DMS53 treated with DMSO at 0.1 percent for 48 hours (cell line): Measurements from ENCODE around the gene POFUT2.

Experiments used
- DNase-seq: peaks from one replicate; lab custom pipeline; 2025; ENCODE audit not compliant: unreplicated experiment; lab: John Stamatoyannopoulos, UW

POFUT2 gene

DNA sequence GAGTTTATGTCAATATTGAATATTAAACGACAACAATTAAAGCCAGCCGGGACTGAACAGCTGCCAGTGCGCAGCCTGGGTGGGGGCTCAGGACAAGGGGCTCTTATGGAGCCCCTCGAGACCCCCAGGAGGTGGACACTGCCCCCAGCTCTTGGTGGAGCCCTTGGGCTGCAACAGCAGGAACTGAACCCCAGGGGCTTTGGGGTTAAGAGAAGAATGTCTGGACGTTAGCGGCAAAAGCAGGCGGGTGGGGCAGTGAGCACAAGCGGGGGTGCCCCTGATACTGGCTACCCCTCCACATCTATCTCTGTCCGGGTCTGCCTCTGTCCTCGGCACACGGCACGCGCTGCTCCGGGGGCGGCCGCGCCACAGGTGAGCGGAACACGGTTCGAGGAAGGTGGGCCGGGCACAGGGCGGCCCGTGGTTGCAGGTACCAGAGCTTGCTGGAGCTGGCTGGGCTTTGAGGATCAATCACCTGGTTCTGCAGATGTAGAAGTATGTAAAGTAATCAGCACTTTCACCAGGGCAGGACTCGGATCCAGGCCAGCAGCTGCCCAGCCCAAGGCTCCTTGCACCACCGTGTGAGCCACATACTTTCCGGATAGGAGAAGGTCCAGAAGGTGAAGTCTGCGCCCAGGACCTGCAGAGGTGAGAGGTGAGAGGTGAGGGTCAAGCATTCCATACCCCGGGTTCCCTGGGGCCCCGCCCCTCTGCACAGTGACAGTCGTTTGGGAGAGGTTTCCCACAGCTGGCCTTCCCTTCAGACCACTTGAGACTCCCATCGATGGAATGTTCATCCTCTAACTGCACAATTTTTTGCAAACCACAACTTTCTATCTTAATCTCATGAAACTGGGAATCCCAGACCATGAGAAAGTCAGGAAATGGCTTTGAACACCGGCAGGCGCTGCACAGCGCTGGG lies 12.4 kb upstream of the POFUT2 start:
- no peak for DNase-seq

DNA sequence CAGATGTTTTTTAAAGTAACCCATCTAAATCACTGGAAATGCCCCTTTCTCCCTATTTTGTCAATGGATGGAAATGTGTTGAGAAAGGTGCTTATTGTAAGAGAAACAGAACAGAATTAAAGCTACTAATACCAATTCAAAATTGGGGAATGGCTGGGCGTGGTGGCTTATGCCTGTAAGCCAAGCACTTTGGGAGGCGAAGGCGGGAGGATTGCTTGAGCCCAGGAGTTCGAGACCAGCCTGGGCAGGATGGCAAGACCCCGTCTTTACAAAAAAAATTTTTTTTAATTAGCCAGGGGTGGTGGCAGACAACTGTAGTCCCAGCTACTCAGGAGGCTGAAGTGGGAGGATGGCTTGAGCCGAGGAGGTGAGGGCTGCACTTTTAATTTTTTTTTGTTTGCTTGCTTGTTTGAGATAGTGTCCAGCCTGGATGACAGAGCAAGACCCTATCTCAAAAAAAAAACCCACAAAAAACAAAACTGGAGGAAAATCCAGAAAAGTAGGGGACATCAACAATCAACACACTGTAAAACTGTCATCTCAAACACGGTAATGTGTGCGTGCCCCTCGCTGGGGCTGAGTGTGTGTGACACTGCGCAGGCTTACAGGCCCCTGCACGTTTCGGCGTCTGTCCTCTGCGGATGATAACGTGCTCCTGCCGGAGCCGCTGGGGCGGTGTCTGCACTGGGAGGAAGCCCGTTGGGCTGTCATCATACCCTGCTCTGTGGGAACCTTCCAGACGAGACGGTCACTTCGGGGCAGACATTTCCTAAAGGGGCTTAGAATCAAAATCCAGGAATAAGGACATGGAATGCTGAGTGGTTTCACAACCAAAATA lies 11.6 kb upstream of the POFUT2 start:
- no peak for DNase-seq

DNA sequence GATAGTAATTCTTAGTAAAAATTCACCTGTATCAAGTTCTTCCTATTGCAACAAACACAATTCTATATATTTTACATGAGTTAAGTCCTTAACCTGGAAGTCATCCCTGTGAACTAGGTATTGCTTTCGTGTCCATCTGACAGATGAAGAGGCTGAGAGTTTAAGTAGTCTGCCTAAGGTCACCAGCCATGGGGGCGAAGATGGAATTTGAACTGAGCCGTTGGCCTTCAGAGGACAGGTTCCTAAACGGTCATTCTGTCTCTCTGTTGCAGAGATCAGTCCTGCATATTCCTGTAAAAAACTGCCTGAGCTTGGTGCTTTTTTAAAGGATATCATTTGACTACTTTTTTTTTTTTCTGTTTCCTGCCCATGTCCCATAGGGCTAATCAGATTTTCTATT lies 10.2 kb upstream of the POFUT2 start:
- DNase-seq = no peak

DNA sequence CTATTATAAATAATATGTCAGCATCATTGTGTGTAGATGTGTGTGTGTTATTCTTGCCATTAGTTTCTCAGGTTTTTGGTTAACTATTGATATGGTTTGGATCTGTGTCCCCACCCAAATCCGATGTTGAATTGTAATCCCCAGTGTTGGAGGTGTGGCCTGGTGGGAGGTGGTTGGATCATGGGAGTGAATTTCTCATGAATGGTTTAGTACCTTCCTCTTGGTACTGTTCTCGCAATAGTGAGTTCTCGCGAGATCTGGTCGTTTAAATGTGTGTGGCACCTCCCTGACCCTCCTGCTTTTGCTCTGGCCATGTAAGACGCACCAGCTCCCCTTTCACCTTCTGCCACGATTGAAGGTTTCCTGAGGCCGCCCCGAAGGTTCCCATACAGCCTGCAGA lies 9.6 kb upstream of the POFUT2 start:
- no peak for DNase-seq

DNA sequence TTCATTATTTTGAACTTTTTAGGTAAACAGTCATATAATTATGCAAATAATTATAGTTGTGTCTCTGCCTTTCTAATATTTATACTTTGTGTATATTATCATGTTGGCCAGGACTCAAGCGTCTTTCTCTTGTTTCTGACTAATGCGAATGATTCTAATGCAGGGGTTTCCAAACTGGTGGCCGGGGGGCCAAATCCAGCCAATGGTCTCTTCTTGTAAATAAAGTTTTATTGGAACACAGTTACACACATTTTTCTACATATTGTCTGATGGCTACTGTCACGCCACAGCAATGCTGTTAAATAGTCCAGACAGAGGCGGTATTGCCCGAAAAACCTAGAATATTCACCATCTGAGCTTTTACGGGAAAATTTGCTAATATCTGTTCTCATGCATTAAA lies 8.9 kb upstream of the POFUT2 start:
- DNase-seq = no peak

DNA sequence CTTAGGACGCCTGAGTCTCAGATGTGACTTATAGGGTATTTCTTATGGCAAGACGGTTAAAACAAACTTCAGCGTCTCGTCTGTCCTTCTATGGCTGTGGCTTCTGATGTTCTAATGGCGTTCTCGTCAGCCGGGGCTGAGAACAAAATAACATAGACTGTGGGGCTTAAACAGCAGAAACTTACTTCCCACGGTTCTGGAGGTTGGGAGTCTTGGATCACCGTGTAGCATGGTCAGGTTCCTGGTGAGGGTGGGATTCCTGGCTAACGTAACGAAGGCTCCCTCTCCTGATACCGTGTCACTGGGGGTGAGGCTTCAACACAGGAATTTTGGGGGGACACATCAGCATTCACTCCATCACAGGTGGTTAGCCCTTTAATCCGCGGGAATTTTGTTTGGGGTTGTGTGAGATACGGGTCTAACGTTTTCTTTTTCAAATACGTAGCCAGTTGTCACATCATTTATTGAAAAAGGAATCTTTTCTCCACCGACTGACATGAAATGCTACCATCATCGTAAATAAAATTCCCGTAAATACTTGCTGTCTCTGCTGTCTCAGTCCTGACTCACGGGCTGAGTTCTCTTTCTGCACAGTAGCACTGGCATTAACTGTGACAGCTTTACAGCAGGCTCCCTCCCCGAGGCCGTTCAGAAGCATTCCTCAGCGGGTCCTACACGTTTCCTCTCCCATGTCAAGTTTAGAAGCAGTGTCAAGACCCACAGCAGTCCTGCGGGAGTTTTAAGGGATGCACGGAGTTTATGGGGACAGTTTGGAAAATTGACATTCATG lies 8.1 kb upstream of the POFUT2 start:
- no peak for DNase-seq

DNA sequence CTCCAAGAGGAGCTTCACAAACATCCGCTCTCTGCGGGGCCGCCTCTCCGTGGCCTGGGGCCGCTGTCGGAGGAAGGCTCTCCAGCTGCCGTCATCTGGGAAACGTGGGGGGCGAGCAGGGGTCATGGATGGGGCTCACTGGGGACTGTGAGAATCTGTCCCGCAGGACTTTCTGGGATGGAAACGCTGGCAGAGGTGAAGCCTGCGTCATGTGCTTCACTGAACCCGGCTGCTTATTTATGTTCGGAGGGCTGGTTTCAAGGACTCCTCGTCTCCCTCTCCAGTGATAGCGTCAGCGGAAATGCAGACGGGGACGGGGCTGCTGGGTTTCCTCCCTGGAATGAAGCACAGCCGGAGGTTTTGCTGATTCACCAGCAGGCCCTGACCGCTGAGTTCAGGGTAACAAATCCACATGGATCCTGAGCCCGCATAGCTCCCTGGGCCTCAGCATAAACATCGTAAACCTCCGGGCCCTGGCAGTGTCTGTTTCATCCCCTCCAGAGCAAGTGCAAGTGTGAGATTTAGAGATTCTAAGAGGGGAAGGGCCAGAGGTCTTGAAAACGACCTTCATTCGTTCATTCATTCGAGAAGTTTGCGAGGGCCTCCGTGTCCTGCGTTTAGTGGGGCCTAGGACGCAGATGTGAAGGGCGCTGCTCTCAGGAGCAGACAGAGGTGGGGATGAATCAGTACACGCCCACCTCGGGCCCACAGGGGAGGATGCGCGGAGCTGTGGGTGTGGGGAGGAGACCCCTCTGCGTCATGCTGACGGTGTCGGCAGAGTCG lies 7.0 kb upstream of the POFUT2 start:
- DNase-seq = no peak

DNA sequence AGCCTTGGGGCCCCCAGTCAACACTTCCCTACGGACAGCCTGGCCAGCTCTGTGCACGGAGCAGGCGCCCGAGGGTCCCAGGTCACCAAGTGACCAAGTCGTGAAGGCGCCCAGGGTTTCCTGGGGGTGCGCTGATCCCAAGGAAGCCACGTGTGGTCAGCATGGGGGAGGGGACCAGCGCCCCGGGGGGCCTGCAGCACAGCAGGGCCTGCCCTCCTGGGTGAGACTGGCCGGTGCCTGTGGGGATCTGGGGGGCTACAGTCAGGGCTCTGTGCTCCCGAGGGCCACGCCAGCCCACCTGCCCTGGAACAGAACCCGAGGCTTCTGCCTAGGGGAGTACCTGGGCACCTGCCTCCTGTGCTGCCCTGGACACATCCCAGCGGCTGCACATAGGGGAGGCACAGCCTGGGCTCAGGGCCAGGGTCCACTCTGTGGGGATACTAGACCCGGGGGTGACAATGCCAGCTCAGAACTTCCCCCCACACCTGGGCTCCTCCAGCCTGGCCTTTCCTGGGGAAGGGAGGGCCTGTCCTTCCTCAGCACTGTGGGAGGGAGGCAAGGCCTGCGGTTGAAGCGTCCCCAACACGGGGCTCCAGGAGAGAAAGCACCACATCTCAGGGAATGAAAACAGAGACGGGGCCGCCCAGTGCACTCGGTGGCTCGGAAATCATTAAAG lies 6.2 kb upstream of the POFUT2 start:
- DNase-seq = no peak

DNA sequence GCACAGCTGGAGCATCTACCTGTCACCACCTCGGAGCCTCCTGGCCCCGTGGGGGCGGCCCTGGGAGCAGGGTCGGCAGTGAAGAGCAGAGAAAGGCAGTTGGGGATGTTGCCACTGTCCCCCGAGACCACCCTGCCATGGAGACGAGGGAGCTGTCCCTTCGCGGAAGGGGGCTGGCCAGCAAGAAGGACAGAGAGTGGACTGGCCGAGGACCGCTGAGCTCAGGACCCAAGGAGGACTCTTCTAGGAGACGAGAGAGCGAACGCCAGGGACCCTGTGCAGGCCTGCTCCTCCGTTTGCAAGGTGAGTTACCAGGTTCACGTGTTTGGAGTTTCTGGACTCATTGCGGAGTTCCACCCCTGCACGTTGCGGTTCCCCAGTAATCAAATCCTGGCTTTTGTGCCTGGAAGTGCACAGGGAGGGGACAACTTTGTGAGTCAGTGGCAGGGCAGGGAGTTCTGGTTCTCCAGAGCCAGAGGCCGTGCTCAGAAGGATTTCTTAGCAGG lies 5.6 kb upstream of the POFUT2 start:
- DNase-seq = no peak

DNA sequence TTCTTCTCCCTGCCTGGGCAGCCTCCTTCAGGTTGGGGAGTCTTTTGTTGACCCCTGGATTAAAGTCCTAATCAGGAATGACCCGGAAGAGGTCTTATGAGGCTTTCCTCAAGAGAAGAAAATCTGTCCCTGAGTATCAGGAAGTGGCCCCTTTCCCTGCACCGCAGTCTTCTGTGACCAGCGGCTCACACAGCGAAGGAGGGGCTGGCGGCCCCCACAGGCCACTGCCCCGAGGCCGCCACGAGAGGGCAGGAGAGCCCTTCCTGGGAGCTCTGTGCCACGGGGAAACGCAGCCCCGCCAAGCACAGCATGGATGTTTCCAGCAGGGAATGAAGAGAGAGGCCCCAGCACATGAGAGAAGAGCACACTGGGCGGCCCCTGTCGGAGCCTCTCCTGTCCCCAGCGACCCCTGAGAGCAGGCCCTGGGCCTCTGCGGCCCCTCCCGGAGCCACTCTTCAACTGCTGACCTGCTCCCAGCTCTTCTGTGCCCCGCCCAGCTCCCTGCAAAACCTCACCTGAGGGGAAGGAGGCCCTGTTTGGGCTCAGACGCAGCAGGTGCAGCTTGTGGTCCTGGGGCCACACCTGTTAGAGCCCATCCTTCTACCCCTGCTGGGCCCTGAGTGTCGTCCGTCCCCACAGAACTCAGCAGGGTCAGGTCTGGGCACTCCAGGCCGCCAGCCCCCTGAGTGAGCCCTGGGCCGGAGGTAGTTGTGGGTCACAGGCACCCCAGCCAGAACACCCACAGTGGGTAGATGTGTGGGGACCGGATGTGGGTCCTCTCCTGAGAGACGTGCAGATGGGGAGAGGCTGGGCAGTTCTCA lies 4.9 kb upstream of the POFUT2 start:
- DNase-seq = peak; percentile 62

DNA sequence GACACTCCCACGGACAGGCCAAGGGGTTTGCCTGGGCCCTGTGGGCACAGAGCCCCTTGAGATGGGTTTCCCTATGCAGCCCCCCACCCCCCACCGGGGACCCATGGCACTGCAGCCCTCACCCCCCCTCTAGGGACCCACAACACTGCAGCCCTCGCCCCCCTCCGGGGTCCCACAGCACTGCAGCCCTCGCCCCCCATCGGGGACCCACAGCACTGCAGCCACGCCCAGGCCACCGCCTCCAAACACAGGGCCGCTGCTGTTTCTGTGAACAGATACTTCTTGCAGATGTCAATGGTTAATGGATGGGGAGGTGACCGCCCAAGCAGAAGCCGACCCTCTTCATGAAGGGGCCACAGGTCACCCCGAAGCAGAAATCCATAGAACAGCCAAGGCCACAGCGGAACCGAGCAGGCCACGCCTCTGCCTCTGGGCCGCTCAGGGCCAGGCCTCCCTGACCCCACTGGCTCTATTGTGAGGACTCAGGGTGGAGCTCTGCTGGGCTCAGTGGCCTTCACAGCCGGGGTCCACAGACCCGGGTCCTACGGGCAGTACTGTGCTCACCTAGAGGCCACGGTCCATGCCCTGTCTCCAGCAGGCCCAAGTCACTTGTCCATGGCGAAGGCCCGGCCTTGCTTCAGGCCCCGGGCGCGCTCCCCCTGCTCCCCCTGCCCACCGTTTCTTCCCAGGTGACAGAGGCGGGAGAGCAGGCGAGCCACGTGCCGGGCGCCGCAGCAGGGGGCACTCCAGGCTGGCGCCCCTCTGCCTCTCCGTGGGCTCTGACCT lies 4.1 kb upstream of the POFUT2 start:
- DNase-seq = no peak

DNA sequence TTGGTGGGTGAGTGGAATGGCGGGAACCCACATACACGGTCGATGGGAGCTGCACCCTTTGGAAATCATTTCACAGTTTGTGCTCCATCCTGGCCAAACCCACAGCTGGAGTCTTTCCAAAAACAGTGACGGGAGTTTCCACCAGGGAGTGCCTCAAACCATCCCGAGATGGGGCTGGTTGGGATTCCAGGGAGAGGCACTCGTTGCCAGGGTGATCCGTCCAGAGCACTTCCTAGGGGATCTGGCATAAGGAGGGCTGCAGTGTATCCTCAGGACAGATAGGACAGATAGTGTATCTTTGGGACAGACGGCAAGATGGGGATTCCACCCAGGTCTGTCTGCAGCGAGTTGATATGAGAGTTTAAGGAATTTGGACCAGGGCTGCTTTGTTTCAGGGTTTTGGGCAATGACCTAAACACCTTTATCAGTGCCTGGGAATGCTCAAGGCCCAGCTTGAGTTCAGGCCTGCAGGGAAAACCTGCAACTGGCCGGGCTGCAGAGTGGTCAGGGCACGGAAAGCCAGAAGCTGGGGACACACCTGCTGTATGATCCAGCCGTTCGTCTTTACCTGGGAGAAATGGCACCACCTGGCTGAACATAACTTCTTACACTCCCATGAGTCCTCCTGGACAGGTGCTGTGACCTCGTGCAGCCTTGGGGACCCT lies 3.4 kb upstream of the POFUT2 start:
- no peak for DNase-seq

DNA sequence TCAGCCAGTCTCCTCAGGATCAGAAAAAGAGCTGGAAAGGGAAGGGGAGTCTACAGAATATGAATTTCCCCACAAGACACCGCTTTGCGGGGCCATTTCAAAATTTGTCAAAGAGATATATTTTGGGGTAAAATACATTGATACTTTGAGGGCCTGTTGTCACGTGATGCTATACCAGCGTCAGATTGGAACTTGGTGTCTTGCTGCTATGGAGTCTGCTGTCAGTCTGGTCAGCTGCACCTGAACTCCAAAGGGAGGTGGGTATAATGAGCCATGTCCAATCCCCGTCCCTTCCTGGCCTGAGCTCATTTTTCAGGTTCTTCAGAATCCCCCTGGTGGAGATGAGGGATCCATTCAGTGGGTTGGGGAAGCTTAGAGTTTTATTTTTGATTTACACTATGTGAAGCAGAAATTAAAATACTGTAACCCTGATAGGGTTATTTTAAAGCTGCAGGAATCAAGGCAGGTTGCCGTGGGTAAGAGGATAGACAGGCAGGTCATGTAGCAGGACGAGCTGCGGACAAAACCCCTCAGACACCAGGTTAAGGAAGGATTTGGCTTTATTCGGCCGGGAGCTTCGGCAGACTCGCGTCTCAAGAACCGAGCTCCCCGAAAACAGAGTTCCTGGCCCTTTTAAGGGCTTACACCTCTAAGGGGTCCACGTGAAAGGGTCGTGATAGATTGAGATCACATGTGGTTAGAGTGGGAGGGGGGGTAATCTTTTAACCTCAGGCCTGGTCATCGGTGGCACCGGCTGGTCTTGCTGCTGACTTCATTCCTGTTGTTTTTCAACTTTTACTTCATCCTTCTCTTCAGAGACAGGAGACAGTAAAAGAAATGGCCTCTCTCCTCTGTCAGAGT lies 2.2 kb upstream of the POFUT2 start:
- no peak for DNase-seq

DNA sequence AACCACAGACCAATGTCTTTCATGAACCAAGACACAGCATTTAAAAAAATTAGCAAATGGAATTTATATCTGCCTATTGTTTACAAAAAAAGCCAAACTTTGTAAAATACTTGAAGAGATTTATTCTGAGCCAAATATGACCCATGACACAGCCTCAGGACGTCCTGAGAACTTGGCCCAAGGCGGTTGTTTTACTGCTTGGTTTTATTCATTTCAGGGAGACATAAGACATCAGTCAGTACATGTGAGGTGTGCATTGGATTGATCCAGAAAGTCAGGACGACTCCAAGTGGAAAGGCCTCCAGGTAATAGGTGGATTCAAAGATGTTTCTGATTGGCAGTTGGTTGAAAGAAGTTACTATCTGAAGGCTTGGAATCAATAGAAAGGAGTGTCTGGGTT lies 1.4 kb upstream of the POFUT2 start:
- DNase-seq = no peak

DNA sequence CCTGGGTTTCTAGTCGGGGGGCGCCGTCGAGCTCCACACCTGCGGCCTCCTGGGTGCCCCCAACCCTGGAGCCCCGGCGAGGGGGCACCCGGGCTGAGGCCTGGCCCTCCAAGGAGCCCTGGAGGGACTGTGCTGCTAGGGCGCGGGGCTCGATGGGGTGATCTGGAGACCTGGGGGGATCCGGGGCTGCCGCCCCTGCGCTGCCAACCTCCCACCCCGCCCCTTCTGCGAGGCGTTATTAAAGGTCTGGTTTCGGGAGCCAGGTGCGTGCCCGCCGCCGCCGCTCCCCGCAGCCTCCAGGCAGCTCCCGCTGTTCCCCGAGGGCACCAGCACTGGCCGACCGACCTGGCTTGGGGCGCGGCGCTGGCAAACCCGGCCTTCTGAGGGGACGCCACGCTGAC lies 746 bp upstream of the POFUT2 start:
- no peak for DNase-seq

DNA sequence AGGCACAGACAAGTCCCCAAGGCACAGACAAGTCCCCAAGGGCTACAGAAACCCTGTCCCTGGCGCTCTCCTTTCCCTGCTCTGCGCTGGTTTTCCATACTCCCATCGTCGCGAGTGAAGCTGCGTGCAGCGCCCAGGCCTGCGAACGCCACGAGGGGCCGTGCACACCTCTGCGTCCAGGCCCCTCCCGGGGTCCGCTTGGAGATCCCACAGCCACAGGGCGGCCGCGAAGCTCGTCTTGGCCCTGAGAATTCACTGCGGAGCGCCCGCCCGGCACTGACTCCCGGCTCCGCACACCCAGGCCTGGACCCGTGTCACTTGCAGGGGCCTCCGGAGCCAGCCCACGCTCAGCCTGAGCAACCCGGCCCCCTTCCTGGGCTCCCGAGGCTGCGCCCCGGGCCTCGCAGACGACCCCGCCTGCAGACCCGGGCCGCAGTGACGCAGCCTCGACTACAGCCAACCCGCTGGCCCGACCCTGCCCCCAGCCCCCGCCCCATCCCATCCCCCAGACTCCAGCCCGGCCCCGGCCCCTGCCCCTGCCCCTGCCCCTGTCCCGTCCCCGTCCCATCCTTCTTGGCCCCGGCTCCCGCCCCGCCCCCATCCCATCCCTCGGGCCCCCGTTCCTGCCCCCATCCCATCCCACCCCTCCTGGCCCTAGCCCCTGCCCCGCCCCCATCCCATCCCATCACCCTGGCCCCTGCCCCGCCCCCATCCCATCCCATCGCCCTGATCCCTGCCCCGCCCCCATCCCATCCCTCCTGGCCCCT lies 841 bp downstream of the POFUT2 start:
- DNase-seq = no peak
